GM18511 (cell line): ENCODE measurements around the gene EFCAB6.

Experiments
- ATAC-seq: cut with Tn5 transposase; IDR thresholded peaks from one replicate; pipeline ENCODE4 v1.9.1; 2021; ENCODE audit warnings: mild to moderate bottlenecking, moderate library complexity; ENCODE audit not compliant: unreplicated experiment

The EFCAB6 gene

GRCh38 chr22:43812149-43812842, at the start of gene EFCAB6:
Gene EFCAB6, minus strand, starts transcription at chr22:43812305. Its CDS starts 29,987 bp downstream, at chr22:43782318.
- peak; percentile 90 for ATAC-seq

DNA sequence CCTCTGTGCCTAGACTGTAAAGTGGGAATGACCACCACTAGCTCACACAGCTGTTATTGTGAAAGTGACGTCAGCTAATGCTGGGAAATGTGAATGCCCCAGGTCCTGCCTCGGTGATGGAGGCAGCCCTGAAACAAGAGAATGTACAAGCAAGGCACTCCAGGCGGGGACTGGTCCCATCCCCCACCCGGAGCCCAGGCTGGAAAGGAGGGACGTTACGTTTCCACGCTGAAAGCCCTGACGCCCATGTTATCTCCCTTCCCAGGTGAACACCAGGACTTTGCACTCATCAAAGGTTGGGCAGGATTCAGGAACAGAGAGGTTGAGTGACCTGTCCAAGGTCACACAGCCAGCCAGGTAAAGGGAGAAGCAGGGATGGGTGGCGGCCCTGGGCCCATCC, 49.4 kb upstream of the EFCAB6 start:
- ATAC-seq = no peak

DNA sequence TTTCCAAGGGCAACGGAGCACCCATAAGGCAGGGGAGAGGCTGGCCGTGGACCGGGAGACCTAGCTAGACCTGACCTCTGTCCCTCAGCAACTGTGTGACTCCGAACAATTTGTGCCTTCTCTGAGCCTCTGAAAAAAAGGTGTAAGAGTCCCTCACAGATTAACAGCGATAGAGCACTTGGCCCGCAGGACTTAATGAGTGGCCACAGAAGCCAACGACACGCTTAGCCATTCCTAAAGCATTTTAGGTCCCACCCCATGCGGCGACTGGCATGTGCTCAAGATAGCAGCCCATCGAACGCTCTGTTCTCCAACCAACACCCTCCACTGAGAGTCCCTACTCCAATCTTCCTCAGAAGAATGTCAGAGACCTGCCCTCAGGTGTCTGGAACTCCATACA, 48.7 kb upstream of the EFCAB6 start:
- no peak for ATAC-seq

DNA sequence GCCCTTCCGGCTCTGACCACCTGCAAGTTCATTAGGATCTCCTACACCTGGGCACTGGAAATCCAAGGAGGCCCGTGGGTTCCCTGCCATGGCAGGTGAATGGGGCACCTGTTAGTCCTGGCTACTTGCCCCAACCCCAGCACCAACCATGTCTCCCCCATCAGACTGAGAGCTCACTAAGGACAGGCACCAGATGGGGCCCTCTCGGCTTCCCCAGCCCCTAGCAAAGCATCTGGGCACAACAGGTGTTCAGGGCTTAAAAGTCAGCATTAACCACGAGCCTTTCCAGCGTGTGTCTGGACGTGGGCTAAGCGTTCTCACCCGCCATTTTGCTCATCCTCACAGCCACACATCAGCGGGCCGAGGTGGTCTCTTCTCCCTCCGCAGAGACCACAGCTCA, 48.0 kb upstream of the EFCAB6 start:
- ATAC-seq = no peak

- no peak for ATAC-seq
Measured at GRCh38 chr22:43859621-43860020, 47.5 kb upstream of the EFCAB6 start.

DNA sequence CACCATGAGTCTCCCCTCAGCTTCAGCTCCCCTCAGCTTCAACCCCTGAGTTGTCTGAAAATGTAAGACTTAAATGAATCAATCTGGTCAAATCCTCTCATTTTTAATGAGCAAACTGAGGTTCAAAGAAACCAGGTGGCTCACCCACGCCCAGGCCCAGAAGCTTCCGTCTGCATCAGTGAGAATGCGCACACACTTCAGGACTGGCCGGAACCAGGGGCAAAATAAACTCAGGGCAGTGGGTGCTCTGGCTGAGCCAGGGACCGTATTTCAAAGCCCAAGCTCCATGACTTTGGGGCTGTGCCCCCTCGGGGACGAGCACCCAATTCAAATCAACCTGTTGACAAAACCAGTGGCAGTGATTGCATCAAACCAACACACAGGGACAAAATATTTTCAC, 47.1 kb upstream of the EFCAB6 start:
- no peak for ATAC-seq

DNA sequence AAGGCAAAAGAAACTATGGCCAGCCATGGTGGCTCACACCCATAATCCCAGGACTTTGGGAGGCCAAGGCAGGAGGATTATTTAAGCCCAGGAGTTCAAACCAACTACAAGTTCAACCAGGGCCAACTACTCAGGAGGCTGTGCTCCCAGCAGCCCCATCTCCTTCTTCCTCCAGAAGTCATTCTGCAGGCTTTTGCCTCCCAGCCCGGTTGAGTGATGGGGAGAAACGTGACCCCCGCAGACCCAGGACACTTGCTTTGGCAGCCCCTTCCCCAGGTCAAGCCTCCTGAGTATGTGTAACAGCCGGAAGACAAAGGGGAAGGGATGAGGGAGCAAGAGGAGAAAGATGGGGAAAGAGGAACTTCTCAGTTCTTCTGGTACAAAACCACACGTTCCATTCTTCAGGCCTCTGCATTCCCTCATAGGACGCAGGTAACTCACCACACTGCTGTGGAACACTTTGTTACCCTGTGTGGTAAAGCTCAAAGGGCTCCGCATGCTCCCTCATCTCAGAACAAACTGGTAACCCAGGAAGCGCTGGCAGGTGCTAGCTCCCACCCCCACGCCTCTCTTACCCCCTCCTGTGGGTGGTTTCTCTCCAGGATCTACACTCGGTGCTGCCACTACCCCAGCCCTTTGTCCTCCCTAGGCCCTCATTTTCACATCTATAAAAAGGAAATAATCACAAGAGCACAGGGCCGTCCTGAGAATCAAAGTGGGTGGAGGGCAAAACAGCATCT, 46.2 kb upstream of the EFCAB6 start:
- ATAC-seq = no peak

DNA sequence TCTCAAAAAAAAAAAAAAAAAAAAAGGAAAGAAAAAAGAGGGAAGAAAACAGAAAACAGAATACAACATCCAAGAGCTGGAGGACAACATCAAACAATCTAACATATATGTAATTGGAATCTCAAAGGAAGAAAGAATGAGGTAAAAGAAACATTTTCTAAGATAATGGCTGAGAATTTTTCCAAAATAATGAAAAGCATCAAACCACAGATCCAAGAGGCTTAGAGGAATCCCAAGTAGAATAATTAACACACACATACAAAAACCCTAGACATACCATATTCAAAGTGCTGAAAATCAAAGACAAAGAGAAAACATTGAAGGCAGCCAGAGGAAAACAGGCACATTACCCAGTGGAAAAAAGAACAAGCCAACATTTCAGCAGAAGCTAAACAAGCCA, 45.3 kb upstream of the EFCAB6 start:
- ATAC-seq = no peak

- ATAC-seq = no peak
Measured at GRCh38 chr22:43855431-43855830, 43.3 kb upstream of the EFCAB6 start.

DNA sequence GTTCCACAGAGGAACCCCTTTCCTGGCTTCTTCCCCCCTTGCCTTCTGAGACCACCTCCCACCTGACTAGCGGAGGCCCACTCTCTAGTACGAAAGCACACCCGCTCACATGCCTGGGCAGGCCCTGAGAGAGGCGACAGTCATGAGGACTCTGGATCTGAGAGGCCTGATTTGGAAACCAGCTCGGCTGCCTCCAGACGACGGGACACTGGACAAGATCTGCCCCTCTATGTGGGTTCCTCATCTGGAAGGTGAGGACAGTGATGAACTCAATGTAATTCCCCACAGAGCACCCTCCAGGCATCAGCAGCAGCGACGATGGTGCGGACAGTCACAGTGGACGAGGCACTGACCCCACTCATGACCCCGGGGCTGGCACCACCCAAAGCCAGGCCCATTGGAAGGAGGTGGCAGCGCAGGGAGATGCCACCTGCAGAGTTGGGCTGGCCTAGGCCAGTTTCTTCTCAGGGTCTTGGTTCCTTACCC, 42.7 kb upstream of the EFCAB6 start:
- ATAC-seq = no peak

- ATAC-seq = no peak
Measured at GRCh38 chr22:43854121-43854785, 42.1 kb upstream of the EFCAB6 start.

DNA sequence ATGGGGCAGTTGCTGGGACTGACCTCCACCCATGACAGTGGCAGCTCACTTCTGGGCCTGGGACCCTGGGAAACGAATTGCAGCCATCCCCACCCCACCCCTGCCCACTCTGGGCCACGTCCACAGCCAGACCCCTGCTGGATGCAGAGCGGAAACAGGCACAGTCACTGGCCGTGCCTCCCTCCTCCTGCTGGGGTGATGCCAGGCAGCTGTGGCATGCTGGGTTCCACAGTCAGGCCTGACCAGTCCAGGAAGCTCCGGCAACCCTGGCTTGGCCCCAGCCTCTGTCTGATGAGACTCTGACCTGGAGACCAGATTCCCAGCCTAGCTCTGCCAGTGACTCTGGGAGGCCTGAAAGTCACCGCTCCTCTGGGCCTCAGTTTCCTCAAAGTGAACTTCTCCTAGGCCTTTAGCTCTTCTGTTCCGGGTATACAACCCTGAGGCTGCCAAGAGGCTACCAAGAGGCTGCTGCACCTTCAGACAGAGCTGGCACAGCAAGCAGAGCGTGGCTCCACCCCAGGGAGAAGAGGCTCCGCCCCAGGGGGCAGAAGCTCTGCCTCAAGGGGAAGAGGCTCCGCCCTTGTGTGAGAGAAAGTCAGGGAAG, 41.3 kb upstream of the EFCAB6 start:
- ATAC-seq = no peak

- ATAC-seq = no peak
Measured at GRCh38 chr22:43852573-43853327, 40.6 kb upstream of the EFCAB6 start.

GRCh38 chr22:43851979-43852307, 39.8 kb upstream of the EFCAB6 start:
- no peak for ATAC-seq

GRCh38 chr22:43851058-43851978, 39.2 kb upstream of the EFCAB6 start:
- no peak for ATAC-seq

DNA sequence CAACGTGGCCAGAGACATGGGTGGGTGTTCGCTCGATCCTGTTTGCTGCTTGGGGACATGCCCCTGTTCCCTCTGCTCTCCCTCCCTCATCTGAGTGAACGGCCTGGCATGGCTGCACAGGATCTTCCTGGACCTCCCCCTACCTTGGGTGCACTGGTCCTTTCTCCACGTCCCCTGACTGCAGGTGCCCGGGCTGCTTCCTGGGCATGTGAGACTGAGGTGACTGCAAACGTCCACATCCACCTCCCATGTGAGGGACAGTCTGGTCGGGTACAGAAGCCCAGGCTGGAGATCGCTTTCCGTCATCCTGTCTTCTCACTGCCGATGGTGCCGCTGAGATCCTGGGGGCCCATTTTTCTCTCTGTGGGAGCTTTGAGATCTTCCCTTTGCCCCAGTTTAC, 38.4 kb upstream of the EFCAB6 start:
- ATAC-seq = no peak

GRCh38 chr22:43849731-43850130, 37.6 kb upstream of the EFCAB6 start:
- no peak for ATAC-seq

DNA sequence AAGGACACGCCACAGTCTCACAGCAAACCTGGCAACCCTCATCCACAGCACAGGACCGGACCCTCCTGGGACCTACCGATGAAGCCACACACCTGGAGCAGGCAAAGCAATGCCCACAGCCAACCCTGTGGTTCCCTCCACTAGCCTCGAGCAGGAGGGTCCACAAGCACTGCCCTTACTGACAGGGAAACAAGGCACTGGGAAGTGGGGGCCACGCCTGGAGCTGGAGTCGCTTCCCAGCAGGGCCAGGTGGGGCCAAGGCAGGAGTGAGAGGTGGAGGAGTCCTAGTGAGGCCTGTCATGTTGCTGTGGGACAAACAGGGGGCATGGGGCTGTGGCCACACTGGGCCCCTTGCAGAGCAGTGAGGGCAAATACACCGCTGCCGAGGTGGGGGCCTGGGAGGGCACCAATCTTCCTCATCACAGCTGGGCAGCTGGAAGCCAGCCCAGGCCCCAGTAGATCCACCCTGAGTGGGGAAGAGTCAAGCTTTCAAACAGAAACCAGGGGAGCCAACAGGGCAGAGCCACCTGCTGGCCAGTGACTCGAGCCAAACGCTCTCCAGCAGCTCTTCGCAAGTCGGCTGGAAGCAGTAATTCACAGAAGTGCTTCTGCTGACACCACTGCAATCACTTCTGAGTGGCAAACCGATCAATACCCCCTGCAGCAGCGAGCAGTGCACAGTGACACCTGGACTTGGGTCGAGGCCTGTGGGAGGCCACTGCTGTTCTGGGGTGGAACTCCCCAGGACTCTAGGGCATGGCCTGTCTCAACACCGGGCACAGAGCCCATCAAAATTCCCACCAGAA, 36.5 kb upstream of the EFCAB6 start:
- no peak for ATAC-seq
